Endothelial cell of umbilical vein (primary cell): ENCODE data around the gene SPG21. TPM values are rescaled to one million over a fixed set of nuclear protein-coding genes. Genes with fewer than 3 reads are reported as not detected.

Source experiments
- BruUV-seq: library from RNA; stranded (reverse); fragments of 400-500 nt; replicated peaks from 2 replicates; lab custom pipeline; 2021; lab: Mats Ljungman, UMichigan
- CTCF ChIA-PET: fragments of 300-600, 350-600 bp; sonication (Branson Sonifier 250); formaldehyde crosslinking; loops from one replicate; lab custom pipeline; 2021; ENCODE audit warnings: antibody characterized with exemption, inconsistent platforms; lab: Charles Lee
- POLR2A ChIA-PET: fragments of 300-600, 350-600 bp; sonication (Branson Sonifier 250); formaldehyde crosslinking; loops from one replicate; lab custom pipeline; 2021; ENCODE audit warnings: antibody characterized with exemption, inconsistent platforms; lab: Charles Lee
- DNase-seq: peaks from one replicate; pipeline ENCODE4 v3.0.0-alpha.2; 2011; ENCODE audit warnings: low read depth, low spot score
- FAIRE-seq: peaks from 2 replicates; lab custom pipeline; 2011; peaks lifted over from hg19 to GRCh38; lab: Jason Lieb, UNC
- H2AFZ ChIP-seq: 2 replicates; pipeline ENCODE4 v1.6.0; 2012; ENCODE audit warnings: low read depth, low read length, control low read depth, inconsistent platforms
- H3K27ac ChIP-seq: 2 replicates; pipeline ENCODE4 v1.5.1; 2011; ENCODE audit warnings: low read depth, mild to moderate bottlenecking, control low read depth, low read length, moderate library complexity; ENCODE audit not compliant: insufficient read depth
- H3K27me3 ChIP-seq, 2 experiments: 2 replicates each; pipeline versions ENCODE4 v1.6.0 to v1.6.1; 2011; ENCODE audit warnings: low read length in 2 of 2, mixed read lengths in 1 of 2; ENCODE audit not compliant: control insufficient read depth in 2 of 2, insufficient read depth in 2 of 2
- H3K36me3 ChIP-seq, 2 experiments: 2 replicates in 1 of 2; 3 replicates in 1 of 2; pipeline ENCODE4 v1.5.1; 2011; ENCODE audit warnings: low read length in 2 of 2, mild to moderate bottlenecking in 1 of 2, moderate library complexity in 1 of 2; ENCODE audit not compliant: control insufficient read depth in 2 of 2, insufficient read depth in 2 of 2; ENCODE audit errors: extremely low read depth in 1 of 2
- H3K4me1 ChIP-seq: 3 replicates; pipeline ENCODE4 v1.5.1; 2011; ENCODE audit warnings: mild to moderate bottlenecking, low read length; ENCODE audit not compliant: control insufficient read depth, insufficient read depth; ENCODE audit errors: extremely low read depth
- H3K4me2 ChIP-seq: 2 replicates; pipeline ENCODE4 v1.6.1; 2011; ENCODE audit warnings: low read length, control low read depth, mixed read lengths; ENCODE audit not compliant: insufficient read depth
- H3K4me3 ChIP-seq, 3 experiments: fragments of 200-600 bp in 1 of 3; sonication (generic), shearing (Covaris generic) in 1 of 3; replicated peaks in 1 of 3; 2 replicates each; pipeline ENCODE4 v1.5.1; 2011 to 2016; ENCODE audit warnings: control low read depth in 3 of 3, low read length in 3 of 3, mild to moderate bottlenecking in 2 of 3, inconsistent platforms in 1 of 3, low read depth in 1 of 3, moderate library complexity in 1 of 3; ENCODE audit not compliant: insufficient read depth in 1 of 3
- H3K79me2 ChIP-seq: 2 replicates; pipeline ENCODE4 v1.6.0; 2012; ENCODE audit warnings: low read length, inconsistent platforms; ENCODE audit not compliant: control insufficient read depth, insufficient read depth
- H3K9ac ChIP-seq: replicated peaks from 2 replicates; pipeline ENCODE3; 2011; ENCODE audit warnings: low read length, control low read depth; ENCODE audit not compliant: insufficient read depth; ENCODE audit errors: extremely low read depth
- H3K9me1 ChIP-seq: replicated peaks from 3 replicates; pipeline ENCODE4 v1.6.0; 2011; ENCODE audit warnings: mild to moderate bottlenecking, low read length; ENCODE audit not compliant: control insufficient read depth, insufficient read depth; ENCODE audit errors: extremely low read depth
- H3K9me3 ChIP-seq: replicated peaks from 2 replicates; pipeline ENCODE4 v1.5.1; 2012; ENCODE audit warnings: low read length, inconsistent platforms; ENCODE audit not compliant: control insufficient read depth, insufficient read depth
- H4K20me1 ChIP-seq: replicated peaks from 2 replicates; pipeline ENCODE3; 2011; ENCODE audit warnings: mild to moderate bottlenecking, low read length; ENCODE audit not compliant: control insufficient read depth, insufficient read depth; ENCODE audit errors: extremely low read depth
- EZH2 ChIP-seq: IDR thresholded peaks from 2 replicates; pipeline ENCODE4 v1.6.1; 2012; ENCODE audit warnings: borderline replicate concordance, low read depth, mild to moderate bottlenecking, moderate library complexity, low read length, inconsistent platforms; ENCODE audit not compliant: severe bottlenecking
- FOS ChIP-seq: IDR thresholded peaks from 2 replicates; pipeline ENCODE4 v1.6.1; 2011; ENCODE audit warnings: mild to moderate bottlenecking, low read length, moderate library complexity, borderline replicate concordance; ENCODE audit not compliant: insufficient read depth
- GATA2 ChIP-seq: IDR thresholded peaks from 2 replicates; pipeline ENCODE4 v1.7.0; 2011; ENCODE audit warnings: low read depth, mild to moderate bottlenecking, moderate library complexity, mixed read lengths, low read length; ENCODE audit not compliant: insufficient read length, insufficient read depth
- JUN ChIP-seq: IDR thresholded peaks from 2 replicates; pipeline ENCODE4 v1.6.1; 2011; ENCODE audit warnings: borderline replicate concordance, low read depth; ENCODE audit not compliant: insufficient read length, insufficient read depth
- MYC ChIP-seq: IDR thresholded peaks from one replicate; pipeline ENCODE4 v1.6.1; 2011; ENCODE audit warnings: mild to moderate bottlenecking, low read depth, low read length
- POLR2A ChIP-seq: IDR thresholded peaks from 2 replicates; pipeline ENCODE4 v1.6.1; 2012; ENCODE audit warnings: low read depth, mild to moderate bottlenecking, control low read depth, low read length
- POLR2AphosphoS5 ChIP-seq: IDR thresholded peaks from 2 replicates; pipeline ENCODE4 v1.6.1; 2012; ENCODE audit warnings: low read depth, mild to moderate bottlenecking, control low read depth, low read length, moderate library complexity; ENCODE audit not compliant: insufficient read depth
- dilution Hi-C: fragments of 300-500 bp; cut with MboI; formaldehyde crosslinking; loops from one replicate; pipeline ENCODE4 v1.15.0; 2019; ENCODE audit warnings: low sequenced_read_pairs; ENCODE audit not compliant: extremely low pct_ligation_motif_present
- intact Hi-C: fragments of 100-400 bp; cut with micrococcal nuclease; formaldehyde crosslinking; loops from one replicate; pipeline ENCODE4 v1.10.0; 2022
- polyA plus RNA-seq, 4 experiments: library from polyadenylated mRNA; depleted of rRNA in 3 of 4; stranded (reverse) in 3 of 4; unstranded in 1 of 4; fragments of >200 nt; gene quantifications; 2 replicates each; pipeline versions ENCODE4 v1.2.1 to v1.2.3, GENCODE V29; 2011 to 2012; ENCODE audit warnings: missing spikeins in 1 of 4
- total RNA-seq: library from RNA; stranded (reverse); gene quantifications from 2 replicates; pipeline ENCODE4 v1.2.3, GENCODE V29; 2021
- TF ChIP-seq, protein P1 (sequence below), 2 donors: IDR thresholded peaks; 1 replicate in 1 of 2; 2 replicates in 1 of 2; pipeline ENCODE4 v1.5.1; 2011; ENCODE audit warnings: low read length in 2 of 2, mild to moderate bottlenecking in 2 of 2, moderate library complexity in 2 of 2, control low read depth in 1 of 2, inconsistent platforms in 1 of 2, low read depth in 1 of 2; ENCODE audit not compliant: insufficient read depth in 1 of 2; ENCODE audit errors: extremely low read depth in 1 of 2
- TF ChIP-seq, protein P2 (sequence below): IDR thresholded peaks from 2 replicates; pipeline ENCODE4 v1.6.1; 2011; ENCODE audit not compliant: insufficient read depth, insufficient read length

The SPG21 gene
- total and polyA plus RNA-seq, 2 donors (not counting 3 experiments of a cell fraction or from before 2014, with no cell fraction given), result 70.2 to 82.5 TPM

GRCh38 chr15:64919721-64920120, 70.0 kb downstream of the SPG21 start:
- Histone ChIP-seq H3K79me2 (no peaks in the 10 kb centered on the region), H3K27me3 (no peaks in the 10 kb centered on the region), H3K4me3 (no peak overlapping the region), H3K36me3 (no peaks in the 10 kb centered on the region), H3K4me2 (no peak overlapping the region), H3K27ac (no peak overlapping the region), H4K20me1 (no peaks in the 10 kb centered on the region), H3K9me1 (no peaks in the 10 kb centered on the region), H3K9ac (no peak overlapping the region), H2AFZ (no peak overlapping the region), H3K9me3 (no peaks in the 10 kb centered on the region), H3K4me1 (no peaks in the 10 kb centered on the region)
- CTCF ChIA-PET, result interaction anchor here (0.9 kb wide), 1 partner anchor 9 kb away, joined by 3 read pairs; no protein-coding TSS in a partner anchor
- dilution Hi-C loops (no loop called here), intact Hi-C loops (no loop called here)
- no TSS peak for BruUV-seq
- TF ChIP-seq EZH2, result no peak
- TF ChIP-seq, protein P1, sequence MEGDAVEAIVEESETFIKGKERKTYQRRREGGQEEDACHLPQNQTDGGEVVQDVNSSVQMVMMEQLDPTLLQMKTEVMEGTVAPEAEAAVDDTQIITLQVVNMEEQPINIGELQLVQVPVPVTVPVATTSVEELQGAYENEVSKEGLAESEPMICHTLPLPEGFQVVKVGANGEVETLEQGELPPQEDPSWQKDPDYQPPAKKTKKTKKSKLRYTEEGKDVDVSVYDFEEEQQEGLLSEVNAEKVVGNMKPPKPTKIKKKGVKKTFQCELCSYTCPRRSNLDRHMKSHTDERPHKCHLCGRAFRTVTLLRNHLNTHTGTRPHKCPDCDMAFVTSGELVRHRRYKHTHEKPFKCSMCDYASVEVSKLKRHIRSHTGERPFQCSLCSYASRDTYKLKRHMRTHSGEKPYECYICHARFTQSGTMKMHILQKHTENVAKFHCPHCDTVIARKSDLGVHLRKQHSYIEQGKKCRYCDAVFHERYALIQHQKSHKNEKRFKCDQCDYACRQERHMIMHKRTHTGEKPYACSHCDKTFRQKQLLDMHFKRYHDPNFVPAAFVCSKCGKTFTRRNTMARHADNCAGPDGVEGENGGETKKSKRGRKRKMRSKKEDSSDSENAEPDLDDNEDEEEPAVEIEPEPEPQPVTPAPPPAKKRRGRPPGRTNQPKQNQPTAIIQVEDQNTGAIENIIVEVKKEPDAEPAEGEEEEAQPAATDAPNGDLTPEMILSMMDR (IDR thresholded peaks at IDR 0.05; ENCODE audit: extremely low read depth in 1 of 2, insufficient read depth in 1 of 2, low read depth in 1 of 2, low read length in 2 of 2), result no peak
- TF ChIP-seq JUN, result no peak
- TF ChIP-seq POLR2AphosphoS5, result no peak
- no peak for FAIRE-seq
- DNase-seq, result no peak
- POLR2A ChIA-PET, result no interaction called here

GRCh38 chr15:64917211-64917610, 72.5 kb downstream of the SPG21 start:
- intact Hi-C loops (no loop called here), dilution Hi-C loops (no loop called here)
- H3K9me1 ChIP-seq, result no peaks in the 10 kb centered on the region
- H3K9me3 ChIP-seq, result no peaks in the 10 kb centered on the region
- H3K79me2 ChIP-seq, result no peaks in the 10 kb centered on the region
- BruUV-seq, result no TSS peak
- CTCF ChIA-PET, result interaction anchor here (1.3 to 2.2 kb wide), 2 partner anchors 12 to 16 kb away, joined by 4 to 12 read pairs; no protein-coding TSS in a partner anchor
- no peaks in the 10 kb centered on the region for H3K27me3 ChIP-seq
- H3K4me2 ChIP-seq, result no peak overlapping the region
- no peaks in the 10 kb centered on the region for H4K20me1 ChIP-seq
- no peak overlapping the region for H3K4me3 ChIP-seq
- H3K9ac ChIP-seq, result no peak overlapping the region
- H3K4me1 ChIP-seq, result no peaks in the 10 kb centered on the region
- no peak overlapping the region for H2AFZ ChIP-seq
- FAIRE-seq (no peak), DNase-seq (no peak)
- H3K27ac ChIP-seq, result no peak overlapping the region
- TF ChIP-seq JUN, result no peak
- no peak for TF ChIP-seq MYC
- no peak for TF ChIP-seq POLR2A
- no peak for TF ChIP-seq EZH2
- TF ChIP-seq, protein P2, sequence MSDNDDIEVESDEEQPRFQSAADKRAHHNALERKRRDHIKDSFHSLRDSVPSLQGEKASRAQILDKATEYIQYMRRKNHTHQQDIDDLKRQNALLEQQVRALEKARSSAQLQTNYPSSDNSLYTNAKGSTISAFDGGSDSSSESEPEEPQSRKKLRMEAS, result no peak
- TF ChIP-seq POLR2AphosphoS5, result no peak
- TF ChIP-seq, protein P1 (IDR thresholded peaks at IDR 0.05; ENCODE audit: extremely low read depth in 1 of 2, insufficient read depth in 1 of 2, low read depth in 1 of 2, low read length in 2 of 2), result no peak
- no peak for TF ChIP-seq GATA2
- TF ChIP-seq FOS, result no peak
- POLR2A ChIA-PET, result no interaction called here
- no peaks in the 10 kb centered on the region for H3K36me3 ChIP-seq
